GM19463 (cell line): ENCODE results near the gene ISLR.
A peak's percentile ranks its signal among the peaks of the same experiment; 100 is the strongest.

ENCODE experiments used
- ATAC-seq: cut with Tn5 transposase; IDR thresholded peaks from one replicate; pipeline ENCODE4 v1.9.1; 2021; ENCODE audit warnings: mild to moderate bottlenecking, moderate library complexity; ENCODE audit not compliant: unreplicated experiment

ISLR gene

GRCh38 chr15:74192751-74193150 is 19.2 kb downstream of the ISLR start:
- no peak for ATAC-seq

- peak; percentile 38 for ATAC-seq
Measured at GRCh38 chr15:74193299-74193718, 19.8 kb downstream of the ISLR start.

- ATAC-seq: no peak
Measured at GRCh38 chr15:74193905-74194304, 20.4 kb downstream of the ISLR start.

- ATAC-seq: no peak
Measured at GRCh38 chr15:74194572-74195559, 21.4 kb downstream of the ISLR start.

GRCh38 chr15:74196175-74196574 is 22.7 kb downstream of the ISLR start:
- no peak for ATAC-seq

- ATAC-seq: no peak
Measured at GRCh38 chr15:74197176-74197965, 23.9 kb downstream of the ISLR start.

GRCh38 chr15:74199297-74199652 is 25.8 kb downstream of the ISLR start:
- no peak for ATAC-seq

- ATAC-seq: no peak
Measured at GRCh38 chr15:74200412-74200815, 26.9 kb downstream of the ISLR start.

- no peak for ATAC-seq
Measured at GRCh38 chr15:74200871-74201419, 27.4 kb downstream of the ISLR start.

DNA sequence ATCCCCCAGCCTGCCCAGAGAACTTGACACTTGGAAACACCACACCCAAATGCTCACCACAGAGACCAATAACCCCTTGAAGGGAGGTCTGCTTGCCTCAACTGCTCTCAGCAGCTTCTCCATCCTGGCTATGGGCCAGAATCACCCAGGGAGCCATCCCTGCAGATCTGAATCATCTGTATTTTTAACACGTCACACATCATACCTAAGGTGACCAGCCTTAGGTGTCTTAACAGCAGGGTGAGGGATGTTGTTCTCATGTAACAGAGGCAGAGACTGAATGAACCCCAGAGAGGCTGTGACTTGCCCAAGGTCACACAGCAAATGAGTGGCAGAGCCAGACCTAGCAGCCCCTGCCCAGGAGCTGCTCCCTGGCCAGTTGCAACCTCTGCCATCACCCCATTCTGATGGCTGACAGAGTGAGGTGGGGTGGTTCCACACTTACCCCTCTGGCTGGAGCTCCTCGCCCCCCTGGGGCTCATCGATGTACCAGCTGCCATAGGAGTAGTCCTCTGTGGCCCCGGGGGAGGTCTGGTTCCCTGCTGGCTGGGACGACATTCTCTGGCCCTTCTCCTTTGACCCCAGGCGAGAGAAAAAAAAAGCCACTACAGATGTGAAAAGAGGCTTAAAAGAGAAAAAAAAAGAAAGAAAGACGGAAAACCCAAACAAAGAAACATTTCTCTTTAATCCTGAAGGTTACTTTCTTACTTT is 28.4 kb downstream of the ISLR start:
- no peak for ATAC-seq

GRCh38 chr15:74202452-74203401 is 29.2 kb downstream of the ISLR start, which contains the start of gene STRA6:
STRA6 (minus strand) TSS chr15:74202787; CDS start chr15:74202267, 520 bp downstream.
- no peak for ATAC-seq

GRCh38 chr15:74203914-74204431 is 30.5 kb downstream of the ISLR start:
- ATAC-seq: no peak

GRCh38 chr15:74205582-74205947 is 32.1 kb downstream of the ISLR start:
- no peak for ATAC-seq

- ATAC-seq: no peak
Measured at GRCh38 chr15:74206801-74207281, 33.3 kb downstream of the ISLR start.

DNA sequence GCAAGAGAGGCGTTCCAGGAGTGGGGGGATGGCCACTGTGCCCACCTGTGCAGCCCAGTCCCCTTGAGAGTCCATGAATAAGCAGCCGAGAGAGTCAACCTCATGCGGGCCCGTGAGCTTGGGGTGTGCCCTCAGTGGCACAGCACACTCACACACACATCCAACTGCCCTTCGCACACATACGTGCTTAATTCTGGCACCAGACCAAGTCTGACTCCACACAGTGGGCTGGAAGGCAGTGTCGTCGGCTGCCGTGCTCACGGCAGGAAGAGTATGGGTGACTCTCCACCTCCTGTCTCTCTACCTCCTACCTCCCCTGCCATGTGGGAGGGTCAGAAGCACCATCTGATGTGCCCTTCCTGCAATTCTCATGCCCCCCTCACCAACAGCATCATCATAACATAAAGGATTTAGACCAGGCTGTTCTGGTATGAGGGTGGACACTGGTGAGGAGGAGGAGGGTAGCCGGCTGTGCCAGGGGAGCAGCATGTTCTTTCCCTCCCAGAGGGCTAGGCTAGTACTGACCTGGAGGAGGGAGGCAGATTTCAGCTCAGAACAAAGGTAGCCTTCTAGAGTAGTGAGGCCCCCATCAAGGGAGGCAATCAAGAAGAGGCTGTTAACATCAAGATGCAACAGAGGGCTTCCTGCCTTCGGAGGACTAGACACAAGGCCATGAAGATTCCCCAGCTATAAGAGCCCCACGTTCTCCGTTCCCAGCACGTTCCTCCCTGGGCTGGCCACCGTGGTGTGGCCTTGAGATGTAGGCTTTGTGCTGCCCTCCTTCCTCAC is 34.3 kb downstream of the ISLR start:
- ATAC-seq: no peak

GRCh38 chr15:74208496-74208895 is 35.0 kb downstream of the ISLR start:
- ATAC-seq: no peak

DNA sequence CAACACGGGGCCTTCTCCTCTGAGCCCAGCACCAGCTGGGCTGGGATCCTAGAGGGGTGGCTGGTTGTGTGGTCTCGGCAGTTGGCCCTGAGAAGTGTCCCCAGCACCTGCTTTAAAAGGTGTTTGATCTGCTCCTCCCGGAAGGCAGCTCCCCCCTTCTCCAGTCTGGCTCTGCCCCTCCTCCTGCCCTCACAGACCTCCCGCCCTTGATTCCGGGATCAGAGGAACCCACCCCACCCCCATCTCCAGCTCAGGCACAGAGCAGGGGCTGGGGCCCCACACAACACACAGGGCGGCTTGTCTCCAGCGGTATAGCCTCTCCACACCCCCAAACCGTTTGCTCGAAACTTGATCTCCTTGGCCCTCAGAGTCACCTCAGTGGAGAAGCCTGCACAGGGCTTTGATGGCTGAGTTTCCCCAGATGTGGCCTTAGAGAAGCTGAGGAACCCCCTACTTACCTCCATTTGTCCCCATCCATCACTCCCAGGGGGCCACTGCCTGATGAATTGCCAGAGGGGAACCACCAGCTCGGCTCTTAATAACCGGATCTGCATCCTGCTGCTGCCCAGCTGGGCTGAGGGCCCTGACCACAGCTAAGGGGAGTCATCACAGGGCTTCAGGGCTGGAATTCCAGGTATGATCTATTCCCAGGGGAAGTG is 35.5 kb downstream of the ISLR start:
- ATAC-seq: no peak

- ATAC-seq: no peak
Measured at GRCh38 chr15:74209560-74209958, 36.0 kb downstream of the ISLR start.
